NCI-H128 (cell line): Measurements from ENCODE around the gene CDC42EP1.

Experiments used
- DNase-seq: peaks from one replicate; lab custom pipeline; 2025; ENCODE audit not compliant: unreplicated experiment; lab: John Stamatoyannopoulos, UW

CDC42EP1 gene

DNA sequence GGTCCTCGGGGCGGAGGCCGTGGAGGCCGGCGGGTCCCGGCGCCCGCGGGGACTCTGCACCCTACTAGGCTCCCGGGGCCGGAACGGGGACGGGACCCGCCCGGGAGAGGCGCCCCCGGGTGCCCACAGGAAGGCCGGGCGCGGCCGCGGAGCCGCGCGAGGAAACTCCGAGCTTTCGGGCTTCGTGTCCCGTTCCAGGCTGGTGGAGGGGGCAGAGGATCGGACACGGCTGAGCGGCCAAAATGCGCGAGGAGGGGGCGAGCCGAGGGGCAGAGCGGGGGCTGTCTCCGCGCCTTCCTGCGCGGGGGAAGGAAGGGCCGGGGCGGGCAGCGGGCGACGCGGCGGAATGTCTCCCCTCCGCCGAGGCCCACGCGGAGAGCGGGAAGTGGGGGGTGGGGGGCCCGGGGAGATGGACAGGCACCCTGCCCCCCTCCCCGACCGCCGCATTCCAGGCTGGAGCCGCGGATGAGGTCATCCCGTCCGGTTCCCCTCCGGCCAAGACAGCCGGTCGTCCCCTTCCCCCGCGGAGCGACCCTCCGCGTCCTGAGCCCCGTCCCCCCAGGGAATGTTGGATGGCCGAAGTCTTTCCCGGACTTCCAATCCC is 430 bp downstream of the CDC42EP1 start:
- no peak for DNase-seq

DNA sequence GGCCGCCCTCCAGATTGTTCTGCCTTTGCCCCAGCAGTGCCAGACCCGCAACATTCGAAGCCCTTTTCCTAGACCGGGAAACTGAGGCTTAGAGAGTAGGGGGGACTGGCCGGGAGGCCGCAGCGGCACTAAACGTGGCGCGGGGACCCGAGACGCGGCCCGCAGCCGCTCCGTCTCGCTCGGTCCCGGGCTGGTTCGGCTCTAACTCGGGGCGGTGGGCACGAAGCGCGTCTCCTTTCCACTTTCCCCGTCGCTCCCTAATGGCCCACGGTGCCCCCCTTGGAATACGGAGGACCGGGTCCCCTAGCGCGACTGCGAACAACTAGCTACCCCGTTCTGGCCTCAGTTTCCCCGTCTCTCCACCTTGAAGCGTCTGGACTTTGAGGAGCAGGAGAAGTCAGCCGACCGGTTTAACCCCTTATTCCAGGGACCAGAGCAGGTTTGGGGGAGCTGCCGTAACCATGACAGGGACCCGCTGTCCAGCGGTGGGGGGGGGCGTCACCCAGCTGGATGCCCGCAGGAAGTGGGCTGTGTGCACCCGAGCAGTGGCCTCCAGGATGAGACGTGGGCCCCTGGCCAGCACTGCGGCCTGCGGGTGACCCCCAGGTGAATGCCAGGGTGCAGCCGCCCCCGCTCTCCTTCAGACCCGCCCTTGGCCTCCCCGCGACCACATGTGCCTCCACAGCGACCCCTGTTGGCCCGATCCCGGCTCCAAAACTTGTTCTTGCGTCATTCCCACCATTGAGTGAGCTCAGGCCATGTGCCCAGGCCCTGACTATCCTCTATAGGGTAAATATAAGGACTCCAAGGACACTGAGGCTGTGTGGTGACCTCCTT is 1.1 kb downstream of the CDC42EP1 start:
- DNase-seq = no peak

DNA sequence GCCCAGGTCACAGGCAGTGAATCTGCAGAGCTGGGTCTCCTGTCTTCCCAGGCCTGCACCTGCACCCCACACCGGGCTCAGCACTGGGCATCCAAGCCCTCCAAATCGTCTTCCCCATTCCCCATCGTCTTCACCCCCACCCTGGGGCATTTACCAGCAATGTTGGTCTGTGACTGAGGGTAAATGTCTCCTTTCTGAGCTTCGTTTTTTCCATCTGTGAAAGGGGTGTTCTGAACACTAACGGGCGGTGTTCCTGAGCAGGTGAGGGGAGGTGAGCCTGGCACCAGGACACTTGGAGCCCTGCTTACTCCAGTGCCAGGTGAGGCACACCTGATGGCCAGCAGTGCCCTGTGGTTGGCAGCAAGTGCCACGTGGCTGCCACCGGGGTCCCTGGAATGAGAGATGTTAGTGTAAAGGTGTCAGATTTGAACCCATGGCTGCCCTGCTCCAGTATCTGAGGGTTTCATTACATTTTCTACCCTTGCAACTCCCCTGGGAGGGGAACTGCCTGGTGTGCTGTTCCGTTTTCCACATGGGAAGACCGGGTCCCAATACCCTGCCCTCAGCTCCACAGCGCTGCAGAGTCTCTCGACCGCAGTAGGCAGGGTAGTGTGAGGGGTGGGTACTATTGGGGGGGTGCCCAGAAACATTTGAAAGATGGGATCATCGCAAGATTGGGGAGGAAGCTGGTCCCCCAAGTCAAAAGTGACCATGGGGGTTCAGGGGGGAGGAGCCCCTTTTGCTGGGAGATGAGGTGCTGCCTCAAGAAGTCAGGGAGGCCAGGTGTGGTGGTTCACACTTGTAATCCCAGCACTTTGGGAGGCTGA is 2.0 kb downstream of the CDC42EP1 start:
- no peak for DNase-seq

DNA sequence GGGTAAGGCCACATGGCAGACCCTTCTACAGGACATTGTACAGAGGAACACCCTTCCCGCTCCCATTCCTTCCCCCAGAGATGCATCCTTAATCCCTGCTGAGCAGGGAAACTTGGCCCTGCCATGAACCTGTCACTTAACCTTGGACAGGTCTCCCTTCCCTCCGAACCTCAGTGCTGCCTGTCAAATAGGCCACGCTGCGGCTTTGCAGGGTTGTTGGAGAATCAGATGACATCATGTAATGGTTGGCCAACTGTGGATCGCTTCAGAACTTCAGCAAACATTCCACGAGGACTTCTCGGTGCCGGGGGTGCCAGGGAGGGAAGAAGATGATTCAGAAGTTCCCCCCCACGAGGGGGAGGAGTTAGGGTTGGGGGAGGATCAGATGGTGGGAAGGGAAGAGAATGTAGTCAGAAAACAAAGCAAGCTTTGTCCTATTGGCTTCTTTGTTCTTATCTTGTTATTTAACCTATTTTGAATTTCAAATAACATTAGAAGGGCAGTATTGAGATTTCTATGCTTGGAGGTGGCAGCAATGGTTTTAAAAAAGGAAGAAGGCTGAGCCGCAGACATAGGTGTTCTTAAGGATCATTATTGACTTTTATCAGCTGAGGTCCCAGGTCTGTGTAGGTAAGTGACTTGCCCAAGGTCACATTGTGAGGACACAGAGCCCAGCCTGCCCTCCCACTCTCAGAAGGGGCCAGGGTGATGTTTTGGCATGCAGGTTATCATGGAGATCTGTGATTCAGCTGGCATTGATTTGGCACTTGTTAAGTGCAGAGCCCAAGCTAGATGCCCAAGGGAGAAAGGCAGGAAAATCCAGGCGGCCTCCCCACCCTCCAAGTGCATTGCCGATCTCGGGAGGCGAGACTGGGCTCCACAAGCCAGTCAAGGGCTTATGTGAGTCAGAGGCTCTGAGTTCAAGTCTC is 3.1 kb downstream of the CDC42EP1 start:
- DNase-seq = no peak

DNA sequence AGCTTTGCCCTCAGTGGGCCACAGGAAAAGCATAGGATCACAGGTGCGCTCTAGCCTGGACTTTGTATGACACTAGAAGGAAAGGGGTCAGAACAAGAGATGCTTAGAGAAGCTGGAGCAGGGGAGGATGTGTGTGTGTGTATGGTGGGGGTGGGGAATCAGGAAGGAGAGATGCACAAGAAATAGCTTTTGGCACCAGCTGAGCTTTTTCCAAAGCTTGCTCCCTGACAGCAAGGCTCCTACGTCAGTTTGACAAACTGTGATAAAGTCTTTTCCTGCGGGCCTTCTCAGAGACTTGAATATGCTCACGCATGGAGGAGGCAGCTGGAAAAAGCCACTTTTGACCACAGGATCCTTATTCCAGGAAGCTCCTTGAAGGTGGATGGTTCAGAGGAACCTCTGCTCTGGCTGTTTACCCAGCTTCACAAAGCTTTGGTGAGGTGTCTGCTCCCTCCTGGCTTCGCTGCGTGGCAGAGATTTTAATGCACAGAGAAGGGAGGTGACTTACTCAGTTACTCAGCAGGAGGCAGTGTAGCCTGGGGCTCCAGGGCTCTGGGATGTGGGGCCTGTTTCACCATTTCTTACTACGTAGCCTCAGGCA is 3.9 kb downstream of the CDC42EP1 start:
- DNase-seq = no peak

DNA sequence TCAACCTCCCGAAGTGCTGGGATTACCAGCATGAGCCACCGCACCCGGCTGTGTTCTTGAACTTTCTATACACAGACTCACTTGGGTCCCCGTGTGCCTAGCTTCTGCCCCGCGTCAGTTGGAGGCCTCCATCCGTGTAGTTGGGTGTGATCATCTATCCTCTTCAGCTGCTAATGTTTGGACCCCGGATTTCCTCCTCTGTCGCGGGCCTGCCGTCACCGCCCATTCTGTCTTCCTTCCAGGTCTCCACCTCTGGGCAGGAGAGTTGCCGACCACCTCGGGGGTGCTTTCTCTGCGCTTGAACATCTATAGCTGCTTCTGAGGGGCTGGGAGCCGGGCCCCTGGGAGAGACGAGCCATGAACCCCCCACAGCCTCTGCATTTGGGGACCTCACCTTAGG is 5.5 kb downstream of the CDC42EP1 start:
- no peak for DNase-seq

DNA sequence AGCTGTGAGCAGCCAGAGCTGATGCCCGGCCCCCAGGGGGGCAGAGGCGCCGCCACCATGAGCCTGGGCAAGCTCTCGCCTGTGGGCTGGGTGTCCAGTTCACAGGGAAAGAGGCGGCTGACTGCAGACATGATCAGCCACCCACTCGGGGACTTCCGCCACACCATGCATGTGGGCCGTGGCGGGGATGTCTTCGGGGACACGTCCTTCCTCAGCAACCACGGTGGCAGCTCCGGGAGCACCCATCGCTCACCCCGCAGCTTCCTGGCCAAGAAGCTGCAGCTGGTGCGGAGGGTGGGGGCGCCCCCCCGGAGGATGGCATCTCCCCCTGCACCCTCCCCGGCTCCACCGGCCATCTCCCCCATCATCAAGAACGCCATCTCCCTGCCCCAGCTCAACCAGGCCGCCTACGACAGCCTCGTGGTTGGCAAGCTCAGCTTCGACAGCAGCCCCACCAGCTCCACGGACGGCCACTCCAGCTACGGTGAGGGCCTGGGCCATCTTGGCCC is 6.1 kb downstream of the CDC42EP1 start:
- DNase-seq = no peak

DNA sequence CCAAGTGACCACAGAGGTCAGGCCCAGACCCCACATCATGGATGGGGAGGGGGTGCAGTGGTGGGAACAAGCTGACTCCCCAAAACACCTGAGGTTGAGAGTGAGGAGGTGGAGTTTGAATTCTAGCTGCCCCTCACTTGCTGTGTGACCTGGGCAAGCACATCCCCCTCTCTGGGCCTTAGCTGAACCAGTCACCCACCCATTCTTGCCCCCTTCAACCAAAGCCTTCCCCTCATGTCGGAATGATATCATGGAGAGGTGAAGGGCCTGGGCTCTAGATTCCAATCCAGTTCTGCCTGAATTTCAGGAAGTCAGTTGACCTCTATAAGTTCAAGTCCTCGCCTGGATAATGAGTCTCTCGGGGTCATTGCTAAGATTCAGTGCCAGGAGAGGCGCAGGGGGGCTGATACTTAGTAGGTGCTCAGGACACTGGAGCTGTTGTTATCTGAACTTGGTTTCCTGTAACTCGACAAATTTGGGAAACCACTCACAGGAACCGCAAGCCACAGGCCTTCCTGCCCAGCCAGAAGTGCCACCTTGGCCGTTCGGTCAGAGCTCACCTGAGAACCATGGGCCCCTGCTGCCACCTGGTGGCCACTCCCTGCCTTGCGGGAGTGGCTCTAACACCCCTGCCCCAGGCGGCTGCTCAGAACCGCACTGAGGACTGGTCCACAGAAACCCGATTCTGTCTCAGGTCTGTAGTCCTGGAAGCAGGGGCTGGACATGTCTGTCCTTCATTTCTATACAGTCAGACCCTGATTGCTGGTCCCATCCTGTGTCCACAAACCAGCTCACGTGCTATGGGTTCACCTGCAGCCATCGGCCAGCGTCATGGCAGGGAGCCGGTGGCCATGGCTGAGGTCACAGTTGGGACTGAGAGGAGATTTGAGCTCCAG is 6.9 kb downstream of the CDC42EP1 start:
- no peak for DNase-seq

DNA sequence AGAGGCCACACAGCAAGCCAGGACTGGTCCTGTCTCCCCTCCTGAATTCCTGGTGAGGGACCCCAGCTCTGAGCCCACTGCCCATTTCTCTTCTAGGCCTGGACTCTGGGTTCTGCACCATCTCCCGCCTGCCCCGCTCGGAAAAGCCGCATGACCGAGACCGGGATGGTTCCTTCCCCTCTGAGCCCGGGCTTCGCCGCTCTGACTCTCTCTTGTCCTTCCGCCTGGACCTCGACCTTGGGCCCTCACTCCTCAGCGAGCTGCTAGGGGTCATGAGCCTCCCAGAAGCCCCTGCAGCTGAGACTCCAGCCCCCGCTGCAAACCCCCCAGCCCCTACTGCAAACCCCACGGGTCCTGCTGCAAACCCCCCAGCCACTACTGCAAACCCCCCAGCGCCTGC is 7.7 kb downstream of the CDC42EP1 start:
- no peak for DNase-seq

DNA sequence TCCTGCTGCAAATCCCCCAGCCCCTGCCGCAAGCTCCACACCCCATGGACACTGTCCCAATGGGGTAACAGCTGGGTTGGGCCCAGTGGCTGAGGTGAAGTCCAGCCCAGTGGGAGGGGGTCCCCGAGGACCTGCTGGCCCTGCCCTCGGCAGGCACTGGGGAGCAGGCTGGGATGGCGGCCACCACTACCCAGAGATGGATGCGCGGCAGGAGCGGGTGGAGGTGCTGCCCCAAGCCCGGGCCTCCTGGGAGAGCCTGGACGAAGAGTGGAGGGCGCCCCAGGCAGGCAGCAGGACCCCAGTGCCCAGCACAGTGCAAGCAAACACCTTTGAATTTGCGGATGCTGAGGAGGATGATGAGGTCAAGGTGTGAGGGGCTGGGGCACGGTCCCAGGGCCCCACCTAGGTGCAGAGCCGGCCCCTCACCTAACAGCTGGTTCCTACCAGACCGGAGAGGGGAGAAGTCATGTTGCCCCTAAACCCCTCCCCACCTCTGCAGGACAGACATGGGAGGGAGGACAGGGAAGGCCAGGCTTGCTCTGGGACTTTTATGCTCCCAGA is 8.2 kb downstream of the CDC42EP1 start:
- DNase-seq = no peak

DNA sequence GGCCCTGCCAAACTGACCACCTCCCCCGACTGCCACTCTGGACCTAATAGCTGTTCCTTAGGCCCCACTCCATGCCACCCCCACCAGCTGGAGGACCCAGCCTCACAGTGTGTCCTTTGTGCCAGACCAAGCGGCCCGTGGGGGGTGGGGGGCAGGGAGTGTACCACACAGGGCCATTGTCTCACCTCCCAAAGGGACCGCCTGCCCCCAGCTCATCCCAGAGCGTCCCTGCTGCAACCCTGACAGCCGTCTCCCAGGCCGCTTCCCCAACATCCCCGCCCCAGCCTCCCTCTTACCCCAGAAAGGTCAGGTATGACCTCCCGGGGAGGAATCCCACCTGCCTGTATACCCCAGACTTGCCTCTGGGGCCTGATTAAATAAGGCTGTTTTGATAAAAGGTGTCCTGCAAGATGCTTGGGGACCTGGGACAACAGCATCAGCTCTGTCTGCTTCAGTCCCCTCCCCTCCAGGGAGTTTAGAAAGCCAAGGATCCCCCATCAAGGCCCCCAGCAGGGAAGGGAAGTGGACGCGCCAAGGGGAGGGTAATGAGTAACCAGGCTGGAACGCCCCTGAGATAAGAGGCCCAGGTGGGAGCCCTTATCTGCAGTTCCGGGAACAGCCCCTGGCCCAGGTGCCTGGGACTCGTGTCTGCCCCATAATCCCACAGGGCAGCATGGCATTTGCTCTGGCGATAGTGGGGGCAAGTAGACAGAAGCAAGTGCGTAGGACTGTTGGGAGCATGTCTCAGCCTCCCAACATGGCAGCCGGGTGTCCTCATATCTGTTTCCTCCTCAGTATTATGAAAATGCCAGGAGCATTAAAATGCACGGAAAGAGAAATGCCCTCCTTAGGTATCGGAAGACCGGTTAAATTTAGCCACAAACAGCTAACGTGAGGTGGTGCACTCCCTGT is 9.0 kb downstream of the CDC42EP1 start:
- DNase-seq = no peak

DNA sequence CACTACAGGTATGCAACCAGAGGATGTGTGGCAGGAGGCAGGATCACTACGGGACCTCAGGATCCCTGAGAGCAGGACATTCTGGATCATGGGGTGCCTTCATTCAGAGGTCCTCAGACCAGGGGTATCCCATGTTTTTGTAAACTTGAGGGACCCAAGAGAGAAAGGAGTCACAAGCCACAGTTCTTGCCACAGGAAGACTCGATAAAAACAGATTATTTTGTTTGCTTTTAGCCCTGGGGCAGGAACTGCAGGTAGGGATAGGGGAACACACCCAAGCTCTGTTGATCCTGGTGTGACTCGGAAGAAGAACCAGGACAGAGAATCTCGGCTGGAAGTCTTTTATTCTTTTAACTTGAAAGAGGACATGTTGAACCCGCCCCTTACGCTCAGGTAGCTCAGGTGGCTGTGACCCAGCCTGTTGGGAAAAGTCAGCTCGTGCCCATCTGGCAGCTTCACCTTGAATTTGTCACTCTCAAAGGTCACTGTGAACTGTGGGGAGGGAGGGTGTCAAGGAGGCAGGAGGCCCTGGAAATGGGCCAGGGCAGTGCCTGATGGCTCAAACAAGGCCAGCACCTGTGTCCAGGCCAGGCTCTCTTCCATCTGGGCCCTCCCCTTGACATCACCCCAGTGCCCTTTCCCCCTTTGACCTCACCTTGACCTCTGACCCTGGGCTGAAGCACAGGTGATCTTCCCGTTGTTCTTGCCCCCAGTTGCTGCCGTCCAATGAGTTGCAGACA is 9.8 kb downstream of the CDC42EP1 start:
- no peak for DNase-seq

DNA sequence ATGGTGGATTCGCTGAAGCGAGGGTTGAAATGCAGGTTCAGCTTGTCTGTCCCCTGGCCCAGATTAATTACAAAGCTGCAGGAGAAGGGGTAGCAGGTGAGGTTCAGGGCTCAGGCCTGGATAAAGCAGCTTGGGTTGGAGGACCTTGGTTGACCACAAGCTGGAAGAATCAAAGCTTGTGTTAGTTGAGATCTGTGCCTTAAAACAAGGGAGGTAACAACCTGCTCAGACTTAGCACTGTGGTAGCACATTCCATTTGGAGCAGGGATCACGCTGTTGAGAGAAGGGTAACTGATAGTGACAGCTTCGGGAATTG is 10.3 kb downstream of the CDC42EP1 start:
- no peak for DNase-seq

DNA sequence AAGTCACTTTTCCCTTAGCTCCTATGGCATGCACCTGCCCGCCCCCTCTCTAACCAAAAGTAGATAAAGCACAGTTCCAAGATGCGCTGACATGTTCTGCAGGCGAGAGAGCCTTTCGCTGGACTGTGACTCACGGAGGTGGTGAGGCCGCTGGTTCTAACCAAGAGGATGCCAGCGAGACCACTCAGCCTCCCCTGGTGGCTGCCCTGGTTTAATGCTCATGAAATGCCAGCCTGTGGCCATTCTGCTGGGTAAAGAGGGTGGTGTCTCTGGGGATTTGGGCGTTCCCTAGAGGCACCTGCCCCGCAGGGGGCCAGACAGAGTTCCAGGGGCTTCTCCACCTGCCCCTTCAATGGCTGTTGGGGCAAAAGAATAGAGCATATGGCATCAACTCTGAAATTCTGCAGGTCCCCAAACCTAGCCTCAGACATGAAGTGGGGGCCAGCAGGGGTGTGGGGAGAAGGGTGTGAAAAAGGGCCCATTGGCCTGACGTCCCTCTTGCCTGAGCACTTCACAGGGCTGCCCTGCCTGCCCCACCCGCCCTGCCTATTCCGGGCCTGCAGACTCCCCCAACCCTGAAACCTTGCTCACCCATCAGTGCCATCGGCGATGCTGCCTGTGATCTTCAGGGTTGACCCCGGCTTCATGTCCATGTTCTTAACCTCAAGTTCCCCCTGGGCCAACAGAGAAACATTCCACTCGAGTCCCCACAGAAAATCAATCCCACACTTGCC is 11.1 kb downstream of the CDC42EP1 start:
- no peak for DNase-seq

DNA sequence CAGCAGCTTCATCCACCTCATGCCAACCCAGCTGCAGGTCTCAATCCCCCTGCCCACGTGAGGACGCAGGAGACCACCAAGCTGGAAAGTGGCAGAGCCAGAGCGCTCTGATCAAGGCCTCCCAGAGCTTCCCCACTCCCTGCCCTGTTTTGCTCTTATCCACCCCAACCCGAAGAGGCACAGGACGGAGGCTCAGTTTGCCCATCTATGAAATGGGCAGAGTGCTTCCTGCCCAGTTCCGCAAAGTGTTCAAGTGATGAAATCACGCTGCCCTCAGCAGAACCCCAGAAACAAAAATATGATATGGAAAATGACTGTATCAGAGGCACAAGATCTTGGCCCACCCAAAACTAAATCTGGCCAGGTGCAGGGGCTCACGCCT is 11.7 kb downstream of the CDC42EP1 start:
- no peak for DNase-seq

DNA sequence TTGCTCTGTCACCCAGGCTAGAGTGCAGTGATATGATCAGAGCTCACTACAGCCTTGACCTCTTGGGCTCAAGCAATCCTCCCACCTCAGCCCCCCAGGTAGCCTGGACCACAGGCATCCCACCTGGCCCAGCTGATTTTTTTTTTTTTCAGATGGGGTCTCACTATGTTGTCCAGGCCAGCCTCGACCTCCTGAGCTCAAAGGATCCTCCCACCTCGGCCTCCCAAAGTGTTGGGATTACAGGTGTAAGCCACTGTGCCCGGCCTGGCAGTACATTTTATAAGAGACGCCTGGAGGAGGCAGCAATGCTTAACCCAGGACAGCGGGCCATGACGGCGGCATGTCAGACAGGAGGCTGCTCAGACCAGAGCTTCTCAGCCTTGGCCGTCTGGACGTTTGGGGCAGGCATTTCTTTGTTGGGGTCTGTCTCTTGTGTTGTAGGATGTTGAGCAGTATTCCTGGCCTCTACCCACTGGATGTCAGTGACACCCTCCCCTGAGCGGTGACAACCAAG is 15.3 kb downstream of the CDC42EP1 start:
- DNase-seq = no peak
